Occipital lobe (tissue), 2 donors: ENCODE data around the gene GRSF1. TPM values are rescaled to one million over a fixed set of nuclear protein-coding genes. Genes with fewer than 3 reads are reported as not detected.
"Not testable (repeated sequence)": the region's sequence is repeated elsewhere in the genome, so short reads cannot be mapped to it uniquely, and the experiment has no call there.

Source experiments
- DNase-seq: peaks from one replicate; lab custom pipeline; 2025; lab: John Stamatoyannopoulos, UW
- total RNA-seq: library from RNA; depleted of rRNA; stranded (reverse); fragments of >200 nt; gene quantifications from one replicate; pipeline ENCODE4 v1.2.3, GENCODE V29; 2014

GRSF1 gene, protein sequence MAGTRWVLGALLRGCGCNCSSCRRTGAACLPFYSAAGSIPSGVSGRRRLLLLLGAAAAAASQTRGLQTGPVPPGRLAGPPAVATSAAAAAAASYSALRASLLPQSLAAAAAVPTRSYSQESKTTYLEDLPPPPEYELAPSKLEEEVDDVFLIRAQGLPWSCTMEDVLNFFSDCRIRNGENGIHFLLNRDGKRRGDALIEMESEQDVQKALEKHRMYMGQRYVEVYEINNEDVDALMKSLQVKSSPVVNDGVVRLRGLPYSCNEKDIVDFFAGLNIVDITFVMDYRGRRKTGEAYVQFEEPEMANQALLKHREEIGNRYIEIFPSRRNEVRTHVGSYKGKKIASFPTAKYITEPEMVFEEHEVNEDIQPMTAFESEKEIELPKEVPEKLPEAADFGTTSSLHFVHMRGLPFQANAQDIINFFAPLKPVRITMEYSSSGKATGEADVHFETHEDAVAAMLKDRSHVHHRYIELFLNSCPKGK
- 73.5 TPM for total RNA-seq

DNA sequence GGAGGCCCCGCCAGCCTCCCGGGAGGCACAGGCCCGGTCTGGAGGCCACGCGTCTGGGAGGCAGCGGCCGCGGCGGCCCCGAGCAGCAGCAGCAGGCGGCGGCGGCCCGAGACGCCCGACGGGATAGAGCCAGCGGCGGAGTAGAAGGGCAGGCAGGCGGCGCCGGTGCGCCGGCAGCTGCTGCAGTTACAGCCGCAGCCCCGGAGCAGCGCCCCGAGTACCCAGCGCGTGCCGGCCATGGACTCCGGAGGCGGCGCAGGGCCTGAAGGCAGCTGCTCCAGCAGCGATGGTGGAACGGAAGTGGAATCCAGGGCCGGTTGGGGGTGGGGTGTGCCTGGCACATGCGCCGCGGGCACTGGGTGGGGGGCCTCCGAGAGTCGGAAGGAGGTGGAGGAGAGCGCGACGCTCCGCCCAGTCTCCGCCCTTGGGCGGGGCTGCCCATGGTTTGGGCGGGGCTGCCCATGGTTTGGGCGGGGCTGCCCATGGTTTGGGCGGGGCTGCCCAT, at the start of gene GRSF1:
GRSF1 (minus strand) TSS at position 302 of the 505 bp plus-strand sequence; CDS start at position 239, 63 bp downstream.
- DNase-seq: peak; percentile 88

DNA sequence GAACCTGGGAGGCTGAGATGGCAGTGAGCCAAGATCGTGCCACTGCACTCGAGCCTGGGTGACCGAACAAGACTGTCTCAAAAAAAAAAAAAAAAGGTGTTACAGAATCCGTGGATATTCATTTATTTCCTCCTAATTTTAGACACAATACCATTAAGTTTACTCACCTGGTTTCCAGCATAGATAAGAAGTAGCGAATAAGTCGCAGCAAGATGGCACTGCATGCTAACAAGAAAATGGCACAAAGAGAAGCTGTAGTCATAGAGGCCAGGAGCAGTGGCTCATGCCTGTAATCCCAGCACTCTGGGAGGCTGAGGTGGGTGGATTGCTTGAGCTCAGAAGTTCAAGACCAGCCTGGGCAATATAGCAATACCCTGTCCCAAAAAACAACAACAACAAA, 45.5 kb upstream of the GRSF1 start:
- no peak for DNase-seq

DNA sequence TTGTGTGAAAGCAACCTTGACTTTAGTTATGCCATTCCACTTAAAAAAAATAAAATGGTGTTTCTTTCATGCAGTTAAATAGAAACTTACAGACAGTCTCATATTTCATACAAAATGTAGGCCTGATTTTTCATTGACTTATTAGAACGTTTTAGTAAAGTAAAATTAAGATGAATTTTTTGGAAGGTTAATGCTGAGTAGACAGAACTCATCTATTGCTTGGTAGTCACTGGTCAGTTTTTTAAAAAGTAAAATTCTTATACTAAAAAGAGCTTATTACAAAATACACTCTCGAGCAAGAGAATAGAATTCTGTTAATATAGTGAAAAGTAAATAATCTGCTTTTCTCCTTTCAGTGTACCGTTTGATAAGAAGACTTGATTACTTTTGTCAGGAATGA, 41.0 kb upstream of the GRSF1 start:
- no peak for DNase-seq

DNA sequence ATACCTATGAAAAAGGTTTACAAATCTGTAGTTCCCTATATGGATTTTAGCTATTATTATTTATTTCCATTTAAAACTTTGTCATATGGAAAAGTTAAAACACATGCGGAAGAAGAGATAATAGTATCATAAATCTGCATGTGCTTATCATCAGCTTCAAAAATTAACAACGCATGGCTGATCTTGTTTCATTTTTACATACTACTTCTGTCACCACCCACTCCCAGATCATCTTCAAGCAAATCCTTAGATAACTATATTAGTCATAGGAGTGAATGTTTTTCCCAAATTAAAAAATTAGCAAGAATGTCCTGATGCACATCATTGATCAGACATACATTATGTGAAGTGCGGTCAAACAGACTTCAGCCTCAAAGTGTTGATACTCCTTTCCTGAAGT, 37.9 kb upstream of the GRSF1 start:
- no peak for DNase-seq

DNA sequence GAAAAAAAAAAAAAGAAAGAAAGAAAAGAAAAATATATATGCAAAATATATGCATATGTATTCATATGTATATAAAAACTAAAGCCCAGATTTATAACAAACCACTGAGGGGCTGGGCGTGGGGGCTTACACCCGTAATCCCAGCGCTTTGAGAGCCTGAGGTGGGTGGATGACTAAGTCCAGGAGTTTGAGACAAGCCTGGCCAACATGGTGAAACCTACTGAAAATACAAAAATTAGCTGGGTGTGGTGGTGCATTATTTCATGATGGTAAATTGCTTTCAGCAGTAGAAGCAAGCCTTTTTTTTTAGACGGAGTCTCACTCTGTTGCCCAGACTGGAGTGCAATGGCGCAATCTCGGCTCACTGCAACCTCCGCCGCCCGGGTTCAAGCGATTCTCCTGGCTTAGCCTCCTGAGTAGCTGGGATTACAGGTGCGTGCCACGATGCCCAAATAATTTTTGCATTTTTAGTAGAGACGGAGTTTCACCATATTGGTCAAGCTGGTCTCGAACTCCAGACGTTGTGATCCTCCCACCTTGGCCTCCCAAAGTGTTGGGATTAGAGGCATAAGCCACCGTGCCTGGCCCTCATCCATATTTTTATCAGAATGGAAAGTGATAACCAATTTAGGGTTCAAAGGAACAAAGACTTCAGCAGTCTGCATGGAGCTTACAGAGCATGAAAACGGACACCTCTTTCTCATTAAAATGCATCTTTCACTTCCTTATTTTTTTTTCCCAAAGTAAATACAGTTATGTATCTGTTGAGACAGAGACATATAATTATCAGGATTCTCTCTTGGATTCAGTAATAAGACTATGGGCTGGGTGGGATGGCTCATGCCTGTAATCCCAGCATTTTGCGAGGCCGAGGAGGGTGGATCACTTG, 34.8 kb upstream of the GRSF1 start:
- no peak for DNase-seq

DNA sequence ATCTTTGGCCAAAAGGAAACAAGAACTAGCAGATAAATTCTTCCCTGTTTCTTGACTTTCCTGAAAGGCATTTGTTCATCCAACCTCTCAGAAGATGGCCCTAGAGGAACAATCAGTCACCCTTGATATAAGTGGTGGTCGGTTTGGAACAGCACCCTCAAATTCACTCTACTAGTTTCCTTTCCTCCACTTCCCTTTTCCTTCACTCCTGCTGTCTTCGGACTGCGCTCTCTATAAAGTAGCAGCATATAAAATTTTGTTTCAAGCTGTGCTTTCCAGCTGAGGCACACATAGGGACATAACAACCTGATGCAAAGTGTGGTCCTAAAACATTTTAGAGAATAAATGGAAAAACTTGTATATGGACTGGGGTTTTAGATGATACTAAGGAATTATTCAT, 33.5 kb upstream of the GRSF1 start:
- DNase-seq: no peak

DNA sequence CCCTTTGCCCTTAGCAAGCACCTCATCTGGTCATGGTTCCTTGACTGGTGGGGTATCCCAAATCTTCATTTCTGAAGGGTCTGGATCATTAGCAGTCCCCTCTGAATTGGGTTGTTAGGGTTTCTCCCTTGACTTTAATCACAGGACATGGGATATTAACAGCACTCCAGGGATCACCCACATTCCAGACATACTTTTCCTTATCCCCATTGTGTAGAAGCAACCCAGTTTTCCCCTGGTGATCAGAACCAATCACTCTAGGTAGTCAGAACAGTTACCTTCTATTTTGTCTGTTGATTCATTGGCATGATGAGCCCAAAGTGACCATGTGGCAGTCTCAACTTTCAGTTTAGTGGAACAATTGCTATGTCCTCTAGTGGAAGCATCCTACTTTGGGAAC, 29.1 kb upstream of the GRSF1 start:
- DNase-seq: no peak

DNA sequence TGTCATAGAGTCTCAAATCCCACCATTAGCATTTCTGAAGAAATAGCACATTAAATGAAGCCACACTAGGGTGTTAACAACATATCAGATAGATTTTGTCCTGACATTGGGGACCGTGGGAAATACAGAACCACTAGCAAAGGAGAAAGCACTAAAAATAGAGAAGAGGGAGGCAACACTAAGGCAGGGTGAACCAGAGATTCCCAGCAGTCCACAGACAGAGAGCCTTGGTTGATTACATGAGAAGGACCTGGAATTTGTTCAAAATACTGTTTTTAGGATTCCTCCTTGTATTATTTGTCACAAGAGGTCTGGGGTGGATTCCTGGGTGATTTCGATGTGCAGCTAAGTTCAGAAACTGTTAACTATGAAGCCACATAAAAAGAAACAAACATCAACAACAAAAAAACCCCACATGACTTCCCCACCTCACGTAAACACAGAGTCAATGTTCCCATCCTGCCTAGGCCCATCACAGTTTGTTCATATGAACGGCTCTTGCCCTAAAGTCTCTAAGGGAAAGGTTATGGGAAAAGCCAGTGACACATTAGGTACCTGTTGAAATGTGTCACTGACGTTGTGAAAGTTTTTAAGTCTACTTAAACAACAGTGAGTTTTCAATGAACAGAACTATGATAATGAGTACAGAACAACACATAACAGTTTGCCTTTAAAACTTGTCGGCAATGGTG, 23.6 kb upstream of the GRSF1 start:
- no peak for DNase-seq

DNA sequence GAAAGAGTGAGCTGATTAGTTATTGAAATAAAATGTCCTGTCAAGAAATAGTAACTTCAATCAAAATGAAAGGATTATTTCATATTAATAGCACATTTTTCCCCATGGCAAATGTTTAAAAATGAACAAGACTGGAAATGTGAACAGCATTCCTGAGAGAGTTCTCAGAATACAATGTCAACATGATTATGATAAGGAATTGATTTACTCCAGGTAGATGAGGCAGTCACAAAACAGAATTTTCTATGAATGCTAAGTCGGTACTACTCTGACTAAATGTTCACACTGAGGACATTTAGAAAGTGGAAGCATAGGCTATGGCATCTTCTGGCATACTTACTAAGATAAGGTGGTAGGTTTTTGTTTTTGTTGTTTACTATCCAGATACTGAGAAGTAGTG, 19.4 kb upstream of the GRSF1 start:
- DNase-seq: no peak

DNA sequence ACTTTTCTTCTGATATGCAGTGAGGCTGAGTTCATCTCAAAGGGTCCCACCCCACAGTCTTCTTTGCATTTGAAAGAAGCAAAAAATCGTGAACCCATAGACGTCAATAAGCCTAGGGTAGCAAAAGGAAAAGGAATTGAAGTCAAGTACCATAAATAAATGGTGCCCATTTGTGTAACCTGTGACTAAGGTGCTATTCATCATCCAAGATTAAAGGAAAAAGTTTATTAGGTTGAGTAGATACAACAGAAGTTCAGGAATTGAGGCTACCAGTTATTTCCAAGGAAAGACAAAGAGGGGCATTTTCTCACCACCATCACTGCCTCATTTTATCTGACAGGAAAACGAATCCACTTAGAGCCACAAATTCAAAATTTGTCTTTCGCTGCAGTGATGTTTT, 18.8 kb upstream of the GRSF1 start:
- no peak for DNase-seq

DNA sequence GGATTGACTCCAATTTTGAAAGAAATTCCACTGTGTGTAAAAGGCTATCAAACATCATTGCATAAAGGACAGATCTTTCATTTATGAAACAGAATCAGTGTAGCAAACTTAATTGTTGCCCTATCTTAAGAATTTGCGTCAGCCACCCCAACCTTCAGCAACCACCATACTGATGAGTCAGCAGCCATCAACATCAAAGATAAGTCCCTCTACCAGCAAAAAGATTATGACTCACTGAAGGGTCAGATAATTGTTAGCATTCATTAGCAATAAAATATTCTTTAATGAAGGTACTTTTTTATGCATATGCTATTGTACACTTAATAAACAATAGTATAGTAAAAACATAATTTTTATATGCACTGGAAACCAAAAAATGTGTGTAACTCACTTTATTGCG, 15.8 kb upstream of the GRSF1 start:
- DNase-seq: no peak

DNA sequence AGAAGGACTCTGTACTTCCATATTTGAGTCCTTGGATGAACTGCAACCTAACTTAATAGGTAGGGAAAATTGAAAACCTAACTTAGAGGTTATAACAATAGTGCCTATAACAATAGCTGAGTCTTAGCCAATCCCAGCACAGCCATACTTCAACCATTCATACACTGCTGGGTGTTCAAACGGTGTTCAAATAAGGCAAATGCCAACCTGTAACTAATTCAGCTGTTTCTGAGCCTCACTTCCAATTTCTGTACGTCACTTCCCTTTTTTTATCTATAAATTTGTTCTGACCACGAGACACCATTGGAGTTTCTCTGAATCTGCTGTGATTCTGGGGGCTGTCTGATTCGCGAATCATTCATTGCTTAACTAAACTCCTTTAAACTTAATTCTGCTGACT, 9.6 kb upstream of the GRSF1 start:
- no peak for DNase-seq

DNA sequence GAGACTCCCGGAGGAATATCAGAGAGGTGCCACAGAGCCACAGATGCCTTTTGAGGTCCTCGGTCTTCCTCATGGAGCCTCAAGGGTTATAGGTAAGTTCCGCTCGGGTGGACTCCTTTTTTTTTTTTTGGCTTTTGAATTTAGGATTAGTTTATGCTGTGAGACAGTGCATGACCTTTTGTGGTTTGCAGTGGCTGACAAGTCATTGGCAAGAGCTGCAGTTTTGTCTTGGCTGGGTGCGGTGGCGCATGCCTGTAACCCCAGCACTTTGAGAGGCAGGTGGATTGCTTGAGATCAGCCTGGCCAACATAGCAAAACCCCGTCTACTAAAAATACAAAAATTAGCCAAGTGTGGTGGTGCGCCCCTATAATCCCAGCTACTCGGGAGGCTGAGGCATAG, 4.5 kb upstream of the GRSF1 start:
- DNase-seq: no peak

DNA sequence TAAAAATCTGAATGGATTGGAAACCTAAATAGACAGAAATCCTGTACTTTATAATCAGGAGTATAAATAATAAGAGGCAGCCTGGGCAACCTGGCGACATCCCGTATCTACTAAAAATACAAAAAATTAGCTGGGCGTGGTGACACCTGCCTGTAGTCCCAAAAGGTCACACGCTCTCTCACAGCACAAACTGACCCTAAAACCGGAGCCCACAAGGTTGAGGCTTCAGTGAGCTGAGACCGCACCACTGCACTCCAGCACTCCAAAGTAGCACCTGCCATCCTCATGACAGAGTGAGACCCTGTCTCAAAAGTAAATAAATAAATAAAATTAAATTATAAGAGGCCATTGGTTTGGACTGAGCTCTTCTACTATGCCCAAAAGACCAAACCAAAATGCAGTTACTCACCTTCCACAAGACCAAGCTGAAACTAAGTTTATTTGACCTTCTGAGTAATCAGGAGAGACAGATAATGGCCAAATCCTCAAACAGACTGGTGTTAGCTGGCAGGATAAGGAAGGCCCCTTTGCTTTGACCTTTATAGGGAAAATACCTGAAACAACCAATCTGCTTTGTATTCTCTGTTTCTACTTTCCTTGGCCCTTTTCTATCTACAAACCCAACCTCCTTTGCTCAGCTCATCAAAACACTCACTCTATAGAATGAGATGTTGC, 3.2 kb upstream of the GRSF1 start:
- DNase-seq: no peak

DNA sequence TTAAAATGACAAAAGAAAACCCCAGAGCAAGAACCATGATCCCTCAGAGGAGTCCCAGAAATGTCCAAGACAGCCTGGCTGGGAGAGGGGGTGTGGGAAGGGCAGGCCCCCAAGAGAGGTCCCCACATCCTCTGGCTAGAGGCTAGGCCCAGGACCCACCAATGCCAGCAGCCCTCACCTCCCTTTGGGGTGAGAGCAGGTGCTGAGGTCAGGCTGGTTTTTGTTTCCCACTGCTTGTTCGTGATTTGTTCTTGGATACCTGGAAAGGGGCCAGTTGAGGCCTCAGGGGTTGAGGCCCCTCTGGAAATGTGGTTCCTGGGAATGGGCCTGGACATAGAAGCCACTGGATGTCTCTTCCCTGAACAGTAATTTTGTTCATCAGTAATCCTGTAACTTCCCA, 2.3 kb upstream of the GRSF1 start:
- DNase-seq: no peak

DNA sequence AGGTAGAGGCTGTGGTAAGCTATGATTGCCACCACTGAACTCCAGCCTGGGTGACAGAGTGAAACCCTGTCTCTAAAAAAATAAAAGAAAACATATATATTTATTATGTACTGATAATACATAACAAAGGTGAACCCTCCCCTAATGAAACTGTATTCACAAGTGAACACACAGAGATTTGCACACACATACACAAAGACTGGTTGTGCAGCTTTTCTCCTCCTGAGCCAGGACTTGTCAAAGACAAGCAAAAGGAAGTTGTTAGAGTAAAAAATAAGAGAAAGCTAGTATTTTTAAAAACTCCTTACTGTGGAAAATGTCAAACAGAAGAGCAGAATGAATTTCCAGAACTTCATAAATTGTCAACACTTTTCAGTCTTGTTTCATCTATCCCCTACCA, 1.5 kb upstream of the GRSF1 start:
- no peak for DNase-seq

DNA sequence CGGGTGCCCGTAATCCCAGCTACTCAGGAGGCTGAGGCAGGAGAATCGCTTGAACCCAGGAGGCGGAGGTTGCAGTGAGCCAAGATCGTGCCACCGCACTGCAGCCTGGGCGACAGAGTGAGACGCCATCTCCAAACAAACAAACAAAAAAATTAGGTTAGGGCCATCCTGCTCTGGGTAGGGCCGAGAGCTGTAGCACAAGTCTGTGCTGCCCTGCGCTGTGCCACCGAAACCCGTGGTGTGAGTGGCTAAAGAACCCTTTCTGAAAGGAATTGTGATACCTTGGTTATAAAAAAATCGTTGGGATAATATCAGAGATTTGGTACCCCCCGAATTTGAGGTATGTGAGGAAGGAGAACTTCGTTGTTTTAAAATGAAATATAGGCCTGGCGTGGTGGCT, 941 bp upstream of the GRSF1 start:
- not testable (repeated sequence) for DNase-seq

DNA sequence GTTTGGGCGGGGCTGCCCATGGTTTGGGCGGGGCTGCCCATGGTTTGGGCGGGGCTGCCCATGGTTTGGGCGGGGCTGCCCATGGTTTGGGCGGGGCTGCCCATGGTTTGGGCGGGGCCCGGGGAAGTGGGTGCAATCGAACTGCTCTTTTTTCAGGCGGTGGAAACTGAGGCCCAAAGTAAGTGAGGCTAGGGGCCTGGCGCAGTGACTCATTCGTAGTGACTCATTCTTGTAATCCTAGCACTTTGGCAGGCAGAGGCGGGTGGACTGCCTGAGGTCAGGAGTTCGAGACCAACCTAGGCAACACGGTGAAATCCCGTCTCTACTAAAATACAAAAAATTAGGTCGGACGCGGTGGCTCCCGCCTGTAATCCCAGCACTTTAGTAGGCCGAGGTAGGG, 447 bp upstream of the GRSF1 start:
- not testable (repeated sequence) for DNase-seq

DNA sequence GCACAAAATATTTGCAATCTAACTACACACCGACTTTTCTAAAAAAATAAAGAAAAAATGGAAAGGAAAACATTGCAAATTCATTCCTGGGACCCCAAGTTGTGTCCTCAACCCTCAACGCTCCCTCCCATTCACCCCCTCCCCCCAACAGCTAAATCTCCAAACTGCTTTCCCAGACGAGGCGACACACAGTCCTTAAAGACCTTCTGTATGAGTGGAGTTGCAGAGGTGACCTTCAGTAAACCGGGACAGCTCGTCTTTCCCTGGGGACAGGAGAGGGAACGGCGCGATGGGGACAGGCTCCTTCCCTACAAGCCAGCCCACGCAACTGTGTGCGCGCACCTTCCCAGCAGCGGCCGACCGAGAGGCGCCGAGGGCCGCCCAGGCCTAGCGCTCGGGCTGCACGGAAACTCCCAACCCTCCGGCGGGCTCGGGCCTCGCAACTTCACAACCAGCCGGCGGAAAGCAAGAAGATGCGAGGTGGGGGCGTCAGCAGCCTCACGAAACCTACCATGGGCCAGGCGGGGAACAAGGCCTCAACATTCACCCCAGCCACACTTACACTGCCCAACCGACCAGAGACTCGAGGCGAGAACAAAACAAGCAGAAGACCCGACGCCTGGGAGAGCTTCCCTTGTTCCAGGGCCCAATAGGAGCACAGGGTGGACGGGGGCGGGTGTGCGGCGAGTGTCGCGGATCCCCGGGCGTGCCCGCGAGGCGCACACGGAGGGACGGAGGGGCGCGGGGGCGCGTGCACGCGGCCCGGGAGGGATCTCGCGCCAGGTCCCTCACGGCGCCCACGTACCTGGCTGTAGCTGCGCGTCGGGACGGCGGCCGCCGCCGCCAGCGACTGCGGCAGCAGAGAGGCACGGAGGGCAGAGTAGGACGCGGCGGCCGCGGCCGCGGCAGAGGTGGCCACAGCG, 763 bp downstream of the GRSF1 start:
- DNase-seq: peak; percentile 81

DNA sequence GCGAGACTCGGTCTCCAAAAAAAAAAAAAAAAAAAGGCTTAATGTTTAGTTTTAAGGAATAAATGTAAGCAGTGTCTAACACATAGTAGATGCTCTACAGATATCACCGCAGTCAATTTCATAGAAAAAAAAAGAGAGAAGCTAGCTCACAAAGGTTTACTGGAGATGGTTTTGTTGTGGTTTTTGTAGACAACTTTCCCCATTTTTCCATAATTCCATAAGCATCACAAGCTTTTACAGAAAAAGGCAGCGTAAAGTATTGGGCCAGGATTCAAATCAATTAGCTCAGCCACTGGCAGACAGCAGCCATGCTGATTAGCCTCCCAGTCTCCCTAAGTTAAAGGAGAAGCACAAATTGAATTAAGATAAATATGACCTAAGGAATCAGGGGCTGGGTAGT, 1.5 kb downstream of the GRSF1 start:
- no peak for DNase-seq
